ENCODE measurements around the gene RBBP8NL. TPM values are rescaled to one million over a fixed set of nuclear protein-coding genes. Genes with fewer than 3 reads are reported as not detected.

Gene RBBP8NL
- total RNA-seq, 2 donors from 2014 or later: not detected

DNA sequence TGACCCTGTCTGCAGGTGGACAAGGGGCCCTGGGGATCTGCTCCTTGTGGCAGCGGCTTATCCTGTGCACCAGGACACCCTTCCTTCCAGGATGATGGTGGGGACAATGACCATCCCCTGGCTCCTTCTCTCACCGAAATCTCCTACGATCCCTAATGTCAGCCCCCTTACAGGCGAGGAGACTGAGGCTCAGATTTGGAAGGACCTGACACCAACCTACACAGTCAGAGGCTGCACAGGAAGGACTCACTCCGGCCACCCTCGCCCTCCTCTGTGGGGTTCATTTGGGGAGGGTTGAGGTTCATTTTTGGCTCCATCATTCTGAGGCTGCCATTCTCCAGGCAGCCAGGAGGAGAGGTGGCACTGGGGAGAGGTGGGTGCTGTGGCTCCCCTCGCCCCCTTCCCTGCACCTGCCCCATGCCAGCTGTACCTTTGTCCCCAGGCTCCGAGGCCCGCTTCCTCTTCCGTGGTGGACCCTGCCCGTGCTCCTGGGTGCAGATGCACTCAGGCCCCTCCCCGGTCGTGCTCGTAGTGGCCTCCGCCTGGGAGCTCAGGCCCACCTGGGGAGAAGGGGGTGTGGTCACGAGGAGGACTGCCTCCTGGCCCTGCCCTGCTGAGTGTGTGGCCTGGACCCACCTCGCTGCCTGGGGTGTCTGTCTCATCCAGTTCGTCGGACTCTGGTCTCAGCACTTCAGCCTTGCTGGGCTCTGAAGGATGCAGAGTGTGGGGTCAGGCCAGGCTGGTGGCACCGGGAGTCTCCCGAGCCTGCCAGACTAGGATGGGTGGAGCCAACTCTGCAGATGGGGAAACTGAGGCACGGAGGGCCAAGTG, 14.9 kb downstream of the RBBP8NL start:
- DNase-seq (ENCODE audit: low spot score): no peak

GRCh38 chr20:62411479-62412193, 15.7 kb downstream of the RBBP8NL start:
- DNase-seq (ENCODE audit: low spot score): no peak
- intact Hi-C loops (cut with DNase I): loop anchor here in 1 of 2 donors (10.0 kb wide), 1 partner anchor 203 kb away; no protein-coding TSS in a partner anchor

More for the DNA sequence above, 14.9 kb downstream of the RBBP8NL start:
- intact Hi-C loops (cut with DNase I): loop anchor here in 1 of 2 donors (10.0 kb wide), 1 partner anchor 202 kb away; no protein-coding TSS in a partner anchor

GRCh38 chr20:62410746-62411478, 16.4 kb downstream of the RBBP8NL start:
- DNase-seq (ENCODE audit: low spot score): no peak
- intact Hi-C loops (cut with DNase I): loop anchor here in 1 of 2 donors (10.0 kb wide), 1 partner anchor 204 kb away; no protein-coding TSS in a partner anchor

DNA sequence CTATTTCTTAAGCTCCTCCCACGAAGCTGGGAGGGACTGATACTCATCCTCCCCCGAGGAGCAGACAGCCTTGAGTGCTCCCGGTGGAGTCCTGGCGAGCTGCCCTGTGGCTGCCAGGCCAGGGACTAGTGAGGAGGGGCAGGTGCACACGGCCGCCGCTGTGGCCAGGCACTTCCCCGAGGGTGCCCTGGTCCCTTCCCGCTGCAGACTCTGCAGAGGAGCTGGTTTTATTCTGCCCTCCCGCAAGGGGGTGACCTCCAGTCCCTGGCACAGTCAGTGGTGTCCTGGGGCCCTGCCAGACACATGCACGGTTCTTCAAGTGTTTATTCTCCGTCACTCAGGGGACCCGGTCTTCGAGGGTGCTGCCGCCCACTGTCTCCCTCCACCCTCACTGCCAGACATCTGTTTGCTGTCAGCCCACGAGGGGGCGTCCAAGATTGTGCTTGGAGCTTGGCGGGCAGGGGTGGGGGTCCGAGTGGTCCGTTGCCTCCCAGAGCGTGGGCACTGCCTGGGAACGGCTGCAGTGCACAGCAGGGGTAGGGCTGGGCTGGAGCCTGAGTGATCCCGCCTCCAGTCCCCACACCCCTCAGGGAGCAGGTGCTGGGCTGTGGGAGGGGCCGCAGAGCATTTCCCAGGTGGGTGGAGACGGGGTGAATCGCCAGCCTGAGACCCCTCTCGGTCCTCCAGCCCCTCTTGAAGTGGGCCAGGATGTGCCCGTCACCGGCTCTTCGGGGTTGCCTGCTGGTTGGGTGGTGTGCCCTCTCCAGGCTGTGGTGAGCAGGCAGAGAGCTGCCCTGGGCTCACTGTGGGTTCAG, 17.2 kb downstream of the RBBP8NL start:
- DNase-seq (ENCODE audit: low spot score): no peak
- intact Hi-C loops (cut with DNase I): loop anchor here (5.0 to 10.0 kb wide), 3 partner anchors 205 to 1632 kb away; partner anchors contain the start of gene MRGBP (in 1 of the 2)

GRCh38 chr20:62409086-62409853, 18.1 kb downstream of the RBBP8NL start:
- intact Hi-C loops (cut with DNase I): loop anchor here (5.0 to 10.0 kb wide), 2 partner anchors 386 to 1633 kb away; partner anchors contain the start of gene MRGBP (in 1 of the 2)
- DNase-seq (ENCODE audit: low spot score): no peak

DNA sequence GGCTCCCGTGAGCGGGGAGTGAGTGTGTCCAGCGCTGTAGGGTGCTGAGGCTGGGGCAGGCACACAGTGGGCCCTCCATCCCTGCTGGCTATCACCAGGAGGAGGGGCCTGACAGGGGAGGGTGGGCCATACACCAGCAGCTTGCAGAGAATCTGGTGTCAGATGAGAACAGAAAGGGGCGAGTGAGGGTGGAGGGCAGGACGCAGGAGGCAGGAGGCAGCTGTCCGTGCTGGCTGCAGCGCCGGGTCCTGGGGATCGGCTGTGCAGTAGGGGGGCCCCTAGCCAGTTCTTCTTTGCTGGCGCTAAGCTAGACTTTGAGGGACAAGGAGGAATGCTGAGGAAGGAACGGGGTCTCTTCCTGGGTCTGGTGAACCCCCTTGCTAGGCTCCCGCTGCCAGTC, 18.7 kb downstream of the RBBP8NL start:
- intact Hi-C loops (cut with DNase I): loop anchor here (5.0 to 10.0 kb wide), 2 partner anchors 386 to 1634 kb away; partner anchors contain the start of gene MRGBP (in 1 of the 2)
- DNase-seq (ENCODE audit: low spot score): no peak

- intact Hi-C loops (cut with DNase I): loop anchor here (5.0 to 10.0 kb wide), 2 partner anchors 387 to 1634 kb away; partner anchors contain the start of gene MRGBP (in 1 of the 2)
- DNase-seq (ENCODE audit: low spot score): no peak
Measured at GRCh38 chr20:62408055-62408454, 19.3 kb downstream of the RBBP8NL start.

DNA sequence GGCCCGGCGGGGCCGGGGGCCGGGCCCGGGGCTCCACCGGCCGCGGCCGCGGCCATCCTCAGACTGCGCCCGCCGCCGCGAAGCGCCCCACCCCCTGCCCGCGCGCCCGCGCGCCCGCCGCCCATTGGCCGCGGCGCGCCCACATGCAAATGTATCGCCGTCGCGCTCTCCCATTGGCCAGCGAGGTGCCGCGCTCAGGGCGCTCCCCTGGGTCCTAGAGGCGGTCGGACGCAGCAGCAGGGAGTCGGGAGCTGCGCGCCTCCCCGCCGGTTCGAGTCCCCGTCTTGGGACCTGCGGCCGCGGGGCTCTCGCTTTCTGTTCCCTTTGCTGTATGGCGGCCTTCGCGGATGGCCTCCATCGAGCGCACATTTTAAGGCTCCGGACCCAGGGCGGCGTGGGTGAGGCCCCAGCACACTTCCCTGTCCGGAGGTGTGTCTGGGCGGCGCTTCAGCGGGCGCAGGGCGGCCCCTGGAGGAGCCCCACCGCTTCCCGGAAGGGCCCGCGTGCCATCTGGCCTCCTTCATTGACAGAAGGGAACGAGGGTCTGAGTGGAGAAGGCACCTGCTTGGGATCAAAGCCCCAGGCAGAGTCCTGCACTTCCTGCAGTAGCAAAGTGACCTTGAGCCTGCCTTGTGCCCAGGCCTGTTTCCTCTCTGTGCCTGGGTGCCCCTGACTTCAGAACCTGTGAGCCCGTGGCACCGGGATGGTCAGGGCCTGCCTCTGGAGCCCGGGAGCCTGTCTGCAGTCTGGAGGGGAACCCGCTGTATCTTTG, 19.9 kb downstream of the RBBP8NL start, which contains the start of gene CABLES2:
CABLES2 (minus strand) TSS at position 65 of the 772 bp plus-strand sequence; CDS start at position 56, 9 bp downstream.
- intact Hi-C loops (cut with DNase I): loop anchor here (5.0 to 10.0 kb wide), 2 partner anchors 387 to 1635 kb away; partner anchors contain the start of gene MRGBP (in 1 of the 2)
- peak; percentile 98 for DNase-seq (ENCODE audit: low spot score)

DNA sequence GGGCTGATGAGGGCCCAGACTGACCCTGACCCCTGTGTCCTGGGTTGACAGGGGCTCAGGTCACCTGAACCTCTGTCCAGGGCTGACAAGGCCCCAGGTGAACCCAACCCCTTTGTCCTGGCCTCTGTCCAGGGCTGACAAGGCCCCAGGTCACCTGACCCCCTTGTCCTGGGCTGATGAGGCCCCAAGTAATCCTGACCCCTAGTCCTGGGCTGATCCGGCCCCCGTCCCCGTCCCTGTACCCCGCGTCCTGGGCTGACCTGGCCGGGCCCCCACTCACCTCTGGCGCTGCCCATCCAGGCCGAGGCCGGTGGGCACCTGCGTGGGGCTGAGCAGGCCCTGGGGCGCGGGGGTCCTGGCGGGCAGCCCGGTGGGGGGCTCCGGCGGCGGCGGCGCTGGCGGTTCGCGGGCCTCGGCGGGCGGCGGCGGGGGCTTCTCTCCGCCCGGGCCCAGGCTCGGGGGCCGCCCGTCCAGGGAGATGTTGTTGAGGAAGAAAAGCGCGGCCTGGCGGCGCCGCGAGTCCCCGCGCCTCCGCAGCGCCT, 20.6 kb downstream of the RBBP8NL start:
- DNase-seq (ENCODE audit: low spot score): no peak
- intact Hi-C loops (cut with DNase I): loop anchor here (5.0 to 10.0 kb wide), 2 partner anchors 388 to 1636 kb away; partner anchors contain the start of gene MRGBP (in 1 of the 2)

DNA sequence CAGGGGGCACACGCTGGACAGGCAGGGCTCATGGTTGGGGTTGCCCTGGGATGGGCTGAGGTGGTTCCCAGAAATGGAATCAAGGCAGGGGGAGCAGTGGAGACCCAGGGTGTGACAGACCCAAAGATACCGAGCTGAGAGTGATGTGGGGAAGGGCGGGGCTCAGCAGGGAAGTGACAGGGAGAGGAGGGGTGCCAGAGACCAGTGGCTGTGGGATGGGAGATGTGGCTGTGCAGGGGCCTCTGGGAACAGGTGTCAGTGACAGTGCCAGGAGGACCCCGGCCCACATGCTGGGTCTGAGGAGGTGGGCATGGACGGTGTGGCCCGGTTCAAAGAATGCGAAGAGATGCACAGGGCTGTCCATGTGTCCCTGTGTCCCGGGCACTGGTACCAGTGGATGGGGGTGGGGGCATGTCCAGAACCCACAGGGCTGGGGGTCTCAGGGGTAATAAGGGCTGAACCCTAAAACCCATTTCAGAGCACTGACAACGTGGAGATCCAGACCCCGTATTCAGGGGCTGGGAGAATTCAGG, 21.3 kb downstream of the RBBP8NL start:
- DNase-seq (ENCODE audit: low spot score): no peak

GRCh38 chr20:62405108-62405980, 22.0 kb downstream of the RBBP8NL start:
- intact Hi-C loops (cut with DNase I): loop anchor here (5.0 to 10.0 kb wide), 2 partner anchors 389 to 1637 kb away; partner anchors contain the start of gene MRGBP (in 1 of the 2)
- no peak for DNase-seq (ENCODE audit: low spot score)

More for the DNA sequence above, 21.3 kb downstream of the RBBP8NL start:
- intact Hi-C loops (cut with DNase I): loop anchor here (5.0 to 10.0 kb wide), 2 partner anchors 389 to 1636 kb away; partner anchors contain the start of gene MRGBP (in 1 of the 2)

- DNase-seq (ENCODE audit: low spot score): no peak
- intact Hi-C loops (cut with DNase I): loop anchor here (5.0 to 10.0 kb wide), 2 partner anchors 390 to 1638 kb away; partner anchors contain the start of gene MRGBP (in 1 of the 2)
Measured at GRCh38 chr20:62404761-62405107, 22.6 kb downstream of the RBBP8NL start.

- no peak for DNase-seq (ENCODE audit: low spot score)
- intact Hi-C loops (cut with DNase I): loop anchor here in 1 of 2 donors (10.0 kb wide), 1 partner anchor 391 kb away; the partner anchor contains the start of gene MRGBP
Measured at GRCh38 chr20:62404112-62404665, 23.1 kb downstream of the RBBP8NL start.

DNA sequence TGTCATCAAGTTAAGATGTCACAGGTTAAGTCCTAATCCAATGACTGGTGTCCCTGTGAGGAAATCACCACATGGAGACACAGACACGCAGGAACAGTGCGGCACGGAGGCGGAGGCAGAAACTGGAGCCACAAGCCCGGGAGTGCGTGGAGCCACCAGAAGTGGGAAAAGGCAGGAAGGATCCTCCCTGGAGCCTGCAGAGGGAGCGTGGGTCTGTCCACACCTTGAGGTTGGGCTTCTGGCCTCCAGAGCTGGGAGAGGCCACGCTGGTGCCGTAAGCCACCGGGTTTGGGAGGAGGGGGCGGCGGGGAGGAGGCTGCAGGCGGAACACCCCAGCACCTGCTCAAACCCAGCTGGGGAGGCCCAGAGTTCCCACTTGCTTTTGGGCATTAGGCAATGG, 24.0 kb downstream of the RBBP8NL start:
- no peak for DNase-seq (ENCODE audit: low spot score)
- intact Hi-C loops (cut with DNase I): loop anchor here in 1 of 2 donors (10.0 kb wide), 1 partner anchor 391 kb away; the partner anchor contains the start of gene MRGBP
